Thyroid gland (tissue), 4 donors: ENCODE results near the gene ABTB1. TPM values are rescaled to one million over a fixed set of nuclear protein-coding genes. Genes with fewer than 3 reads are reported as not detected.

Source experiments
- DNase-seq, 2 donors: peaks; one replicate each; pipeline ENCODE4 v3.0.0-alpha.2; 2019
- H3K27ac ChIP-seq, 3 donors: fragments of 200-600 bp; sonication (generic); 1 replicate in 2 of 3; 2 replicates in 1 of 3; pipeline ENCODE4 v1.5.1; 2016 to 2019; ENCODE audit warnings: mild to moderate bottlenecking in 1 of 3, moderate library complexity in 1 of 3
- H3K27me3 ChIP-seq: fragments of 200-600 bp; sonication (generic); one replicate; pipeline ENCODE4 v1.5.1; 2019
- H3K36me3 ChIP-seq, 2 donors: fragments of 200-600 bp; sonication (generic); one replicate each; pipeline ENCODE4 v1.5.1; 2016 to 2019
- H3K4me1 ChIP-seq, 2 donors: fragments of 200-600 bp; sonication (generic); one replicate each; pipeline ENCODE4 v1.5.1; 2017 to 2019
- H3K4me3 ChIP-seq, 3 donors: fragments of 200-600 bp; sonication (generic); replicated peaks in 1 of 3; 1 replicate in 2 of 3; 2 replicates in 1 of 3; pipeline ENCODE4 v1.5.1; 2016; ENCODE audit warnings: mild to moderate bottlenecking in 1 of 3
- H3K9me3 ChIP-seq: fragments of 200-600 bp; sonication (generic); one replicate; pipeline ENCODE4 v1.5.1; 2017
- CTCF ChIP-seq, 6 experiments: fragments of 200-600 bp in 3 of 6; fragments of 450-650 bp in 3 of 6; sonication (generic) in 3 of 6; IDR thresholded peaks; one replicate each; pipeline ENCODE4 v1.5.1; 2016 to 2019; ENCODE audit warnings: antibody characterized with exemption in 6 of 6, mild to moderate bottlenecking in 2 of 6, inconsistent platforms in 1 of 6, moderate library complexity in 1 of 6
- POLR2A ChIP-seq, 2 donors: fragments of 450-650 bp; IDR thresholded peaks; one replicate each; pipeline ENCODE4 v1.6.1; 2017; ENCODE audit warnings: antibody characterized with exemption in 2 of 2, mild to moderate bottlenecking in 2 of 2, moderate library complexity in 1 of 2
- WGBS, 2 donors: methylation state at CpG; one replicate each; pipeline ENCODE4 v1.1.5; 2017; 5-methylcytosine and 5-hydroxymethylcytosine counted together
- intact Hi-C: fragments of 100-400 bp; cut with DNase I; formaldehyde crosslinking; loops from one replicate; pipeline ENCODE4 v1.15.1; 2023
- total RNA-seq, 4 donors: library from RNA; depleted of rRNA; stranded (reverse); fragments of >200 nt; gene quantifications; one replicate each; pipeline ENCODE4 v1.2.3, GENCODE V29; 2016

The ABTB1 gene
- total RNA-seq, 4 donors from 2014 or later, result 18.9 to 29.1 (median 24.4) TPM

- no peaks in the 10 kb centered on the region for H3K27me3 ChIP-seq
- WGBS, 2 donors, result 93 to 95% methylated on average over 6 of the region's 6 CpGs
- TF ChIP-seq POLR2A (IDR thresholded peaks at IDR 0.05), result no peak
- TF ChIP-seq CTCF (IDR thresholded peaks at IDR 0.05), result no peak
- H3K36me3 ChIP-seq, result no peaks in the 10 kb centered on the region
- no peak overlapping the region for H3K27ac ChIP-seq
- H3K4me1 ChIP-seq, result peaks cover 0 to 8% of the 10 kb centered on the region in 2 donors
- H3K4me3 ChIP-seq, result no peak overlapping the region
- H3K9me3 ChIP-seq, result no peaks in the 10 kb centered on the region
- intact Hi-C loops, result no loop called here
- no peak for DNase-seq
Observed at GRCh38 chr3:127716384-127716783, 43.6 kb downstream of the ABTB1 start.

- H3K36me3 ChIP-seq, result no peaks in the 10 kb centered on the region
- peaks cover under 1 to 8% of the 10 kb centered on the region in 2 donors for H3K4me1 ChIP-seq
- H3K27me3 ChIP-seq, result no peaks in the 10 kb centered on the region
- TF ChIP-seq POLR2A (IDR thresholded peaks at IDR 0.05), result no peak
- no peak for TF ChIP-seq CTCF (IDR thresholded peaks at IDR 0.05)
- no peak overlapping the region for H3K27ac ChIP-seq
- no peak for DNase-seq
- H3K9me3 ChIP-seq, result no peaks in the 10 kb centered on the region
- H3K4me3 ChIP-seq, result no peak overlapping the region
- 76 to 82% methylated on average over 12 of the region's 14 CpGs for WGBS, 2 donors
- intact Hi-C loops, result no loop called here
Observed at GRCh38 chr3:127717357-127718244, 44.8 kb downstream of the ABTB1 start.

- Histone ChIP-seq H3K27ac (no peak overlapping the region), H3K27me3 (no peaks in the 10 kb centered on the region), H3K4me3 (no peak overlapping the region), H3K4me1 (peaks cover 3 to 5% of the 10 kb centered on the region in 2 donors), H3K36me3 (no peaks in the 10 kb centered on the region), H3K9me3 (no peaks in the 10 kb centered on the region)
- intact Hi-C loops, result no loop called here
- no peak for TF ChIP-seq POLR2A (IDR thresholded peaks at IDR 0.05)
- TF ChIP-seq CTCF (IDR thresholded peaks at IDR 0.05), result no peak
- DNase-seq, result no peak
- 82 to 88% methylated on average over 7 of the region's 7 CpGs for WGBS, 2 donors
Observed at GRCh38 chr3:127718245-127718915, 45.6 kb downstream of the ABTB1 start.

- TF ChIP-seq CTCF (IDR thresholded peaks at IDR 0.05), result no peak
- no peak for TF ChIP-seq POLR2A (IDR thresholded peaks at IDR 0.05)
- Histone ChIP-seq H3K9me3 (no peaks in the 10 kb centered on the region), H3K36me3 (no peaks in the 10 kb centered on the region), H3K27me3 (no peaks in the 10 kb centered on the region), H3K4me3 (no peak overlapping the region), H3K27ac (no peak overlapping the region), H3K4me1 (peaks cover 0 to 3% of the 10 kb centered on the region in 2 donors)
- no peak for DNase-seq
- 70 to 71% methylated on average over 3 of the region's 3 CpGs for WGBS, 2 donors
- intact Hi-C loops, result no loop called here
Observed at GRCh38 chr3:127718916-127719290, 46.2 kb downstream of the ABTB1 start.

- TF ChIP-seq CTCF (IDR thresholded peaks at IDR 0.05), result no peak
- no peak for TF ChIP-seq POLR2A (IDR thresholded peaks at IDR 0.05)
- no peak for DNase-seq
- Histone ChIP-seq H3K4me1 (peaks cover 0 to 3% of the 10 kb centered on the region in 2 donors), H3K4me3 (no peak overlapping the region), H3K36me3 (no peaks in the 10 kb centered on the region), H3K27me3 (no peaks in the 10 kb centered on the region), H3K9me3 (no peaks in the 10 kb centered on the region), H3K27ac (no peak overlapping the region)
- intact Hi-C loops, result no loop called here
- 96 to 97% methylated on average over 8 of the region's 8 CpGs for WGBS, 2 donors
Observed at GRCh38 chr3:127719369-127719768, 46.6 kb downstream of the ABTB1 start.
